ENCODE data around the gene MICU2.
"Not testable (repeated sequence)": the region's sequence is repeated elsewhere in the genome, so short reads cannot be mapped to it uniquely, and the experiment has no call there.

The MICU2 gene

DNA sequence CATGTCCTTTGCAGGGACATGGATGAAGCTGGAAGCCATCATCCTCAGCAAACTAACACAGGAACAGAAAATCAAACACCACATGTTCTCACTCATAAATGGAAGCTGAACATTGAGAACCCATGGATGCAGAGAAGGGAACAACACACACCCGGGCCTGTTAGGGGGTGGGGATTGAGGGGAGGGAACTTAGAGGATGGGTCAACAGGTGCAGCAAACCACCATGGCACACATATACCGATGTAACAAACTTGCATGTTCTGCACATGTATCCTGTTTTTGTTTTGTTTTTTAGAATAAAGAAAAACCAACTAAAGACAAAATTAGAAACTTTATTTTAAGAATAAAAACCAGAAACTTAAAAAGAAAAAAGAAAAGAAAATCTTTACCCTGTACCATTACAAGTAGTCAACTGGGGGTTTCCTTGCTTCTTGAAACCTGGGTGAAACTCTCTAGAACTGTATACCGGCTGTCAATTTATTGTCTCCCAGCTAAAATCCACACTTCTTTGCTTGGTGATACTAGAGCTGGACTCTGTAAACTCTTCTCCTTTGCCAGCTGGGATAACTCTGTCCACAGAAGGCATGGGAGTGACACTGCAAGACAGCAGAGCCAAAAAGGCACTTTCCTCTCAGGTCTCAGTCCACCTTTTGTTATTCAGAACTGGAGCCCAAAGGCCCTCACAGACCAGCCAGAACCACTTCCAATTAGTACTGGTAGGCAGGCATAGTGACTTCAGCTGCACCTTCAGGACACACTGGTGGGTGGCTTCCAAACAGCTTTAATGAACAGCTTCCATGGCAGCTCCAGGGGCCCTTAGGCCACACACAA lies 9.0 kb downstream of the MICU2 start:
- DNase-seq (ENCODE audit: low read depth in 2 of 2): no peak

DNA sequence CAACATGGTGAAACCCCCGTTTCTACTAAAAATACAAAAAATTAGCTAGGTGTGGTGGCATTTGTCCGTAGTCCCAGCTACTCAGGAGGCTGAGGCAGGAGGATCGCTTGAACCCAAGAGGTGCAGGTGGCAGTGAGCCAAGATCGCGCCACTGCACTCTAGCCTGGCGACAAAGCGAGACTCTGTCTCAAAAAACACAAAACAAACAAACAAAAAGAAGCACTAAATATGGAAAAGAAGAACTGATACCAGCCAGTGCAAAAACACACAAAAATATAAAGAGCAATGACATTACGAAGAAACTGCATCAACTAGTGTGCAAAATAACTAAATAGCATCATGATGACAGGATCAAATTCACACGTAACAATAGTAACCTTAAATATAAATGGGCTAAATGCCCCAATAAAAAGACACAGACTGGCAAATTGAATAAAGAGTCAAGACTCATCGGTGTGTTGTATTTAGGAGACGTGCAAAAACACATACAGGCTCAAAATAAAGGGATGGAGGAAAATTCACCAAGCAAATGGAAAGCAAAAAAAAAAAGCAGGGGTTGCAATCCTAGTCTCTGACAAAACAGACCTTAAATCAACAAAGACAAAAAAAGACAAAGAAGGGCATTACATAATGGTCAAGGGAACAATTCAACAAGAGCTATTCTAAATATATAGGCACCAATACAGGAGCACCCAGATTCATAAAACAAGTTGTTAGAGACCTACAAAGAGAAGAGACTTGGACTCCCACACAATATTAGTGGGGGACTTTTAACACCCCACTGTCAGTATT lies 13.1 kb downstream of the MICU2 start:
- DNase-seq (ENCODE audit: low read depth in 2 of 2): not testable (repeated sequence)

DNA sequence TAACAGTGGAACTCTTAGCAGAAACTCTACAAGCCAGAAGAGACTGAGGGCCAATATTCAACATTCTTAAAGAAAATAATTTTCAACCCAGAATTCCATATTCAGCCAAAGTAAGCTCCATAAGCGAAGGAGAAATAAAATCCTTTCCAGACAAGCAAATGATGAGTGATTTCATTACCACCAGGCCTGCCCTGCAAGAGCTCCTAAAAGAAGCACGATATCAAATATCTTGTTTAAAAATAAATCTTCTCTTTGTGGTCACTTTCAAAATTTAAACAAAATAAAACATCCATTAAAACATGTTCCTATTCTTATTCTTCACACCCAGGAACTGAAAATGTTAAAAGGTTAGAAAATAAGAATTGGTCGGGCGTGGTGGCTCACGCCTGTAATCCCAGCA lies 13.7 kb downstream of the MICU2 start:
- DNase-seq (ENCODE audit: low read depth in 2 of 2): no peak

DNA sequence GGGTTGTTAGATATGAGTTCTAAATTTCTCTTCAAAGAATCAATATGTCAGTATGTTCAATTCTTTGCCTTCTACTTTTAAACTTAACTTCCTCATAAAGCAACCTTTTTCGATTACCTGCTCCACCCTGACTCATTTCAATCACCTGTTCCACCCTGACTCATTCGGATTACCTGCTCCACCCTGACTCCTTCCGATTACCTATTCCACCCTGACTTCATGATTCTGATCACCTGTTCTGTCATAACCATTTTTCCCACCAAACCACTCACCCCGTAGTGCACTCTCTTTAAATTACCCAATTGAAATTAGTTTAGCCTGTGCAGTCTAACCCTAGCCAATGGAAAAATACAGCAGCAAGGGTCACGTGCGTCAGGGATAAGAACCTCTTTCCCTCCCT lies 14.5 kb downstream of the MICU2 start:
- not testable (repeated sequence) for DNase-seq (ENCODE audit: low read depth in 2 of 2)

DNA sequence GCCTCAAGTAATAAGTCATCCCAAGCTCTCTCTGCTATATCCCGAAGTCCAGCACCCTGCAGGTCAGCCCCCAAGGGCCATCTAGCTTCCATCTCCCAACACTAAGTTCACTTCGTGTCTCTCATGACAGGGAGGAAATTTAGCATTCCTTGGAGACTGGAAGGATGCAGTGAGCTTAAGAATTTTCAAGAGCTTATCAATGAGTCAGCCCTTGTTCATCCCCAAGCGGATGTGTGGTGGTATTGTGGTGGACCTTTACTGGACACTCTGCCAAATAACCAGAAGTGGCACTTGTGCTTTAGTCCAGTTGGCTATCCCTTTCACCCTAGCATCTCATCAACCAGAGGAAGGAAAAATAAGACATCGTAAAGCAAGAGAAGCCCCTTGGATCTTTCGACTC lies 15.6 kb downstream of the MICU2 start:
- DNase-seq (ENCODE audit: low read depth in 2 of 2): not testable (repeated sequence)

DNA sequence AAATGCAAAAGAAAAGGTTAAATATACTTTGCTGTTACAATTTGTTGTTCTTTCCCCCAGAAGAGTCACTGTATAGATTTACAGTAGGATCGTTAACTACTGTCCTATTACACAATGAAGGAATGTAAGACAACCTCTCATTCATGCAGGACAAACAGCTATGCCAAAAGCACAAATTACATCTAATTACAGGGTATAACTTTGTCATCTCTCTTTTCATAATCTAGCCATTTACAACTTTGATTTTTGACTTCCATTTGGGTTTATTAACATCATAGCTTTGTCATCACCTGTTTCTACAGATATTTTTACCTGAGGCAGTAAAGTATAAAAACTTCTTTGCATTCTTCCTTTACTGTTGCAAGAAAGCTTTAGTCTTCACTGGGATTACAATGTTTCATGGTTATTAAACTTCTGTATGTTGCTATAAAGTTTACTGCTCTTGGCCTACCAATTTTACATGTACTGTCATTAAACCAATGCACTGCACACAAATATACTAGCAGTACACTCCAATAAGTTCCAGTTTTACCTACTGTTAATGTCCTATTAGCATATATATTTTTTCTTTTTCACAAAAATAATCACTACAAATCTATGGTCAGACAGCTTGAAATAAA lies 18.9 kb downstream of the MICU2 start:
- no peak for DNase-seq (ENCODE audit: low read depth in 2 of 2)

DNA sequence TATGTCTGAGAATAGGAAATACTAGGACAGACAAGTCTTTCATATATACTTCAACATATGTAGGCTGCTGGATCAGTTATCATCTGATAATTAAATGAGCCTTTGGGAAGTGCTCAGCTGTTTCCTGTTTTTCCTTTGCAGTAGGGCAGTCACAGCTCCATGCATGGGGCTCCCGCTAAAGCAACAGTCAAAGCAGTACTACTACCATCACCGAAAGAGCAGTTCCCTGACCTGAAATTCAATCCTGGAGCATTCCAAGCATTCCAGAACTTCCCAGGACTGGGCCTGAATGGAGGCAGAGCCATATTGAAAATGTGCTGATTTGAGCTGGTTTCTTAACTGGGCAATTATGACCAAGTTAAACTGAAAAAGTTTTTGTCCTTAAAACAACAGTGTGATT lies 20.5 kb downstream of the MICU2 start:
- no peak for DNase-seq (ENCODE audit: low read depth in 2 of 2)

DNA sequence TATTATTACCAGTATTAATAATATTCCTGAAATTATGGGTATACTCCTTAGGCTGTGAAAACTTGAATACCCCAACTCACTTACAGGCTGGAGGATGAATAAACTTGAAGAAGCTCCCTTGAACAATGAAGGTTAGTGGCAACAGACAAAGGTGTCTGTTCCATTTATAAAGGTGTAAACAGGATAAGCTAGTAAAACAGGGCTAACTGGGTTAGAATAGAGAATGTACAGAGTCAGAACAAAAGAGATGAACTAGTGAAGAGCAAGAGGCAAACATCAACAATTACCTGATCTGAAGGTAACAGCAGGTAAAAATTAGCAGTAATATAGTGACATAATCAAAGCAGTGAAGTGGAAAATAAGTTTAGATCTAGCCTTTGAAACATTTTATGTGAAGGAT lies 23.2 kb downstream of the MICU2 start:
- DNase-seq (ENCODE audit: low read depth in 2 of 2): no peak

DNA sequence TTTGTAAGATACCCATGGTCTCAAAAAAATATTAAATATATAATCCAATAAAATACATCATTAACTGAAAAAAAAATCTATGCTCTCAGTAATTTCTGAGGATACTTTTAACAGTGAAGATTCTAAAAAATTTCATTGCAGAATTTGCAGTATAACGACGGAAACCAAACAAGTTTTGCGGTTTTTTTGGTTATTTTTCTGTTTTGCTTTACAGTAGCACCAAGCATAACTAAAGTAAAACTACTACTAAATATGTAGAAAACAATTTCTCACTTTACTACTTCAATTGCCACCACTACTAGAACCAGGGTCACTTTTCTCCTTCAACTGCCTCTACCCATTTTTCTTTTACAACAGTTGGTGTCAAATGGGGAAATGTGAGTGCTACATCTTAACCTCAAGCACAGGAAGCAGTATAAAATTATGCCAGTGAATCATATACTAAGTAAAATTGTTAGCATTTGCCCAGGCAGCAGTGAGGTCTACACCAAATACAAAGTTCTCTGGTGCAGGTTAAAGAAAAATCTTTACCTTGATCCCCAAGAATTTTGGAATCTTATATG lies 24.1 kb downstream of the MICU2 start:
- DNase-seq (ENCODE audit: low read depth in 2 of 2): no peak

DNA sequence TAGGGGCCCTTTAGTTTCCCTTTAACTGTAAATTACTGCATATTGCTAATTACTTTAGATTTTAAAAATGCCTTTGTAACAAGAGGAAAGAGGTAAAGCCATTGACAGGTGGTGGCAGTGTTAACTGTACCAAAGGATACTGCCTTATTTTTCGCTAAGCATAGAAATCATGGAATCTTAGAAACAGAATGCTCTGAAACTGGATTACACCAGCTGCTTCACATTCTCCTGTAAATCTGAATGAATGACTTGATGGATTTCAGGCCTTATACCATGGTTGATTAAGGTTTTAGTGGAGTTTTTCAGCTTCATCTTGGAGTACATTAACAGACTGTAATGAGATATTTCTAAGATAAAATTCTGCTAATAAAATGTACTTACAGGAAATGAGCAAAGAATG lies 25.2 kb downstream of the MICU2 start:
- no peak for DNase-seq (ENCODE audit: low read depth in 2 of 2)

DNA sequence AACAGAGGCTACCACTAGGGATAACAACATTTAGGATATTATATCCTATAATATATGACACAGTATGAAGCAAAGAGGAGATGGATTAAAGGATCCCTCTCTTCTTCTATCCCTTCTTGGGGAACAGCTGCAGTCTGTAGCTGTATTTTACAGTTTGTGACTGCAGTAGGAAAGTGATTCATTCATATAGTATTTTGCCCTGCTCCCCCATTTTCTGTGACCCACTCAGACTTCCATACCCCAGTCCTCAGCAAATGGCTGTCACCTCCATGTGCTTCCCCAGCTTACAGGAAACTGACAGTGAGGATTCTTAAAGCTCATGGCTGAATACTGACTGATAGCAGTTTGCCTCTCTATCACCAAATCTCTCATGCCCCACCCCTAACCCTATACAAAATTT lies 27.5 kb downstream of the MICU2 start:
- no peak for DNase-seq (ENCODE audit: low read depth in 2 of 2)

DNA sequence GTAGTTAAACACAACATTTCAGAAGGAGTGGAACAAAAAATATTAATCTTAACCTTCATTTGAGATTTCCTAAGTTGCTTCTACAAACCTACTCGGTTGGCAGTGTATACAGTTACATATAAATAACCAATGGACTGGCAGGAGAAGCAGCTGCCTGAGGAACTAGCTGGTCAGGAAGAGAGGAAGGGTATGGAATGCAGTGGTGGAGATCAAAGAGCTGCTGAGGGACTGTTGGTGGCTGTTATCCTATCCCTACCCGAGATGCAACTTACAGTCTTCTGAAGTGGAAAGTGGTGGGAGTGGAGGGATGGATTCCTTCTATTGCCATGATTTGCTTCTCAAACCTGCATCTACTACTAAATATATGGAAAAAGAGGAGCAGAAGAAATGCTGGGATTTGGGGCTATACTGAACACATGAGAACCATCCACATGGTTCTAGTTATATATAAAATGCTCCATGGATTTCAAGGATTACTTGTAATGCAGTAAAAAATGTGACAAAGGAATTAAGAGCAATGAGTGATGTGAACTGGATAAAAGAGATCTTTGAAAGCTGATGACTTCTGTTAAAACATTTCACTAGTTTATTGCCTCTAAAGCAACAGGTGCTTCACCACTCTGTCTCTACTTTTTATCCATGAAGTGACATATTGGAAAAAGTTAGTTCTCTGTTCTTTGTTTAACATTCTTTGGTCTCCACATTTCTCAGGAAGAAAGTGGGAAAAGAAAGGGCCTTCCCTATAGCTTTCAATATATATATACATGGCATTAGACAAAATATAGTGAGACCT lies 29.9 kb downstream of the MICU2 start:
- DNase-seq (ENCODE audit: low read depth in 2 of 2): no peak

DNA sequence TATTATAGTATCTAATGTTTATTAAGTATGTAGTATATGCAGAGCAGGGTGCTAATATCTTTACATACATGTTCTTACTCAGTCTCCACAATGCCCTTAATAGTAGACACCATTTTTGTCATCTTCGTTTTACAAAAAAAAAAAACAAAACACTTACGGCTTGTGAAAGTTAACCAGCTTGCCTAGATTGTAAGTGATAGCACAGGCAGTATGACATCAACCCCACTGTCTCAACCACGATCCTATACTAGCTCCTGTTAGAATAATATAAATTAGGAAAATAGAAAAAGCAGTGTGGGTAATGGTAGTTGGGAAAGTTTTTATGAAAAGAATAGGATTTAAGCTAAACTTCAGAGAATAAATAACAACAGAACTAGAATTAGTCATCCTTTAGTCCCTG lies 34.3 kb downstream of the MICU2 start:
- no peak for DNase-seq (ENCODE audit: low read depth in 2 of 2)

DNA sequence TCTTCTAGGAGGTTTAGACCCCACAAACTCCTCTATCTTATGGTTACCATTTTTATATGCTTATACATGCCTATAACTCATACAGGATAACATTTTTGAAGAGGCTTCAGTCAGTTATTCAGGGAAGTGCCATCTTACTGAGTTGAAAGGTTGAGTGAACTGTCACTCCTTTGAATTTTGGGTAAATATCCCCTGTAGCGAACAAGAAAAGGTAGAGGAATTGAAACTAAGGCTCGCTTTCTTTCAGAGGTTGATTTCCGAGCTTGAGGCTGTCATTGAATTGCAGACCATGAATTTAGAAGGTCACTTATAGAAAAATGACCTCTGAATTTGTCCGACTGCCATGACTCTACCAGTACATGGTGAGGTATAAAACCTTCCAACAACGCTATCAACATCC lies 35.1 kb downstream of the MICU2 start:
- DNase-seq (ENCODE audit: low read depth in 2 of 2): no peak

DNA sequence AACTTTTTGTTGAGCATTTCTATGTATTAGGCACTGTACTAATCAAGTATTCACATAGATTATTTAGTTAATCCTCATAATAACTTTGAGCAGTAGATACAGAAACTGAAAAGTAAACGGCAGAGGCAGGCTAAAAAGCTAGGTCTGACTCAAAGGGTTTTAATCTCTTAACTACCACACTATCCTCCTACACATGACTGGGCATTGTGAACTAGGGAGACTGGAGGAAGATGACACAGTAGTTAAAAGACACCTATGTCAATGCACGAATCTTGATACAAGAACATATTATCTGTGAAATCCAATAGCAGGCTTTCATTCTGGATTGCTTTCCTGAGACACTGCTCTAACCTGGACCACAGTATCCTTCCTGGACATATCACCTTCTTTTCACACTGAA lies 36.3 kb downstream of the MICU2 start:
- no peak for DNase-seq (ENCODE audit: low read depth in 2 of 2)

DNA sequence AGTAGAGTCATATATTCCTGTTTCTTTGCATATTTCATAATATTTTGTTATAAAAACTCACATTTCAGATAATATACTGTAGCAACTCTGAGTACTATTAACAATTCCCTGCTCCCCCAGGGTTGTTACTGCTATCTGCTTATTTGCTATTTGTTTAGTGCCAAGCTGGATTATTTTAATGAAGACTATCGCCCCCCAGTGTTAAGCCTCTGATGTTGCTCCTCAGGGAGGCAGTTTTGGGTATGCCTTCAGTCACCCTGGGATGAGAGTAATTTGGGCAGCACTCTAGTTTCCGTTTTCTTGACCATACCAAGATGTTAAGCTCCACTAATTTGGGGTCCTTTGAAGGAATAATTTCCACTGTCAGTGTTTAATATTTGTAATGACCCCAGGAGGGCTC lies 46.0 kb downstream of the MICU2 start:
- no peak for DNase-seq (ENCODE audit: low read depth in 2 of 2)

DNA sequence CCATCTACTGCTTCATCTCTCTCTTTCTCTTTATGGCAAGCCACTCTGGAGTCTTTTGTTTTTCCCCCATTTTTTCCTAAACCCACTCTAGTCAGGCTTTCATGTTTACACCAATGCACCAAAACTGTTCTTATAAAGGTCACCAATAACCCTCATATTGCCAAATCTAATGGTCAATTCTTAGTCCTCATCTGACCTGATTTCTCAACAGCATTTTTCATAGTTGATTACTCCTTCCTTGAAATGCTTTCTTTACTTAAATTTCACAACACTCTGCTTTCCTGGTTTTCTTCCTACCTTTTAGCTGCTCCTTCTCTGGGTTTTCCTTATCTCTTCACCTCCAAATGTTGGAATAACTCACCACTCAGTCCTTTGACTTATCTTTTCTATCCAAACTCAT lies 47.9 kb downstream of the MICU2 start:
- no peak for DNase-seq (ENCODE audit: low read depth in 2 of 2)

DNA sequence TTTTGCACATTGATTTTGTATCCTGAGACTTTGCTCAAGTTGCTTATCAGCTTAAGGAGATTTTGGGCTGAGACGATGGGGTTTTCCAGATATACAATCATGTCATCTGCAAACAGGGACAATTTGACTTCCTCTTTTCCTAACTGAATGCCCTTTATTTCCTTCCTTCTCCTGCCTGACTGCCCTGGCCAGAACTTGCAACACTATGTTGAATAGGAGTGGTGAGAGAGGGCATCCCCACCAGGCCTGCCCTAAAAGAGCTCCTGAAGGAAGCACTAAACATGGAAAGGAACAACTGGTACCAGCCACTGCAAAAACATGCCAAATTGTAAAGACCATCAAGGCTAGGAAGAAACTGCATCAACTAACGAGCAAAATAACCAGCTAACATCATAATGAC lies 50.7 kb downstream of the MICU2 start:
- DNase-seq (ENCODE audit: low read depth in 2 of 2): not testable (repeated sequence)

DNA sequence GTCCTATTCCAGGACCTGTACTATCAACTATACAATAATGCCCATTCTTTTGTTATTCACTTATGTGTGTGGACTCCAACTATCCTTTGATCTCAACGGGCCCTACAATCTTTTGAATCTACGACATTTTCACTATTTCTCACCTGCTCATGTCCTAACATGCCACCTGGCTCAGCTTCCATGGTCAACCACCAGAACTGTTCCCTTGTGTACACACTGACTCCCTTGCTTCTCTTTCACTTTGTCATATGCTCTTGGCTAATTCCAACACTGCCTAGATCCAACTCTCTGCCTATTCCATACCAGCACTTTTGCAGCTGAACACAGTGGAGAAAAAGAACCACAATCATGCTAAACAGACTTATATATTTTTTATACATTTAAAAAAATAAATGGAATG lies 53.1 kb downstream of the MICU2 start:
- no peak for DNase-seq (ENCODE audit: low read depth in 2 of 2)

DNA sequence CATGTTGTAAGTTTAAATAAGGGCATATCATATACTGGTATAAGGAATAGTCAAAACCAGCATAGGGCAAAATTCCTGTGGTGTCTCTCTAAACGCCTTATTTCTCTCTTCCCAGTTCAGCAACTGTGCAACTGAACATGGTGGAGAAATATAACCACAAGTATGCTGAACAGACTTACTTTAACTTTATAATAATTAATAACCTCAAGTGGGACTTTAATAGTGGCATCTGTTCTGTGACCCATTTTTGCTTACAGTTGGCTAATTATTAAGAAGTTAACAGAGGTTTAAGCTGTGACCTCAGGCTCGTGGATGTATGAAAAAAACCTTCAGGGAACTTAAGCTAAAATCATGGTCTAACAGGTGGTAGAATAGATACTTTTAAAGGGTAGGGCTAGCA lies 54.3 kb downstream of the MICU2 start:
- no peak for DNase-seq (ENCODE audit: low read depth in 2 of 2)

DNA sequence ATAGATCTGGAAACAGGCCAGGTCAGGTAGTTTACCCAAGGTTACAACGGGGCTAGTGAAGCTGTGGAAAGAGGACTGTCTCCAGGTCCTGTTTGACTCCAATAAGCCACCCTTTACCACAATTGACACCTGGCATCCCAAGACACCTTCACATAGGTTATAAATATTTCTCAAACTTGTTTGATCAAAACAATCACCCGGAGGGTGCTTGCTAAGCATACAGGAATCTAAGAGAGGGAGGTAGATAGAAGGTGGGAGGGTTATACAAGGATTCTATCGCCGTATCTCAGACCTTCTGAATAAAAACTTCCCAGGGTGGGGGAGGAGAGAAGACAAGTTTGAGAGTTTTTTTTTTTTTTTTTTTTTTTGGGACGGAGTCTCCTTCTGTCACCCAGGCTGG lies 55.4 kb downstream of the MICU2 start:
- DNase-seq (ENCODE audit: low read depth in 2 of 2): no peak

DNA sequence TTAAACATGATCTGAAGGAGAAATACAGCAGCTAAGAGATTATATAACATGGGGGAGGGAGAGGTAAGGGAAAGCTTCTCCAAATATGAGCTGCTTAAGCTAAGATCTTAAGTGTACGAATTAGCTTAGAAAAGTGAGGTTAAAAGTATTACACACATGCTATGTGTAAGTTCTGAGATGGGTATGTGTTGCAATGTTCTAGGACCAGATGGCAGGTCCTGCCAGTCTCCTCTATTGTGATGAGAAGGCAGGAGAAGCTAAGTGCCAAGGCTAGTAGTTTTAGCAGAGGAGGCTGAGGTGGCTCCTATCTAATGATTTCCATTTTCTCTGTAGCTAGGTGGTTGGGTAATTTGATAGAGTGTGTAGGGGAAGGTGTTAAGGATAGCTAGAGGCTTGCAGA lies 57.6 kb downstream of the MICU2 start:
- DNase-seq (ENCODE audit: low read depth in 2 of 2): no peak

Measured in activated CD8-positive, alpha-beta memory T cell treated with anti-CD3 and anti-CD28 coated beads for 4 hours (primary cell).